Measurements from ENCODE around the gene GREB1L. TPM values are rescaled to one million over a fixed set of nuclear protein-coding genes. Genes with fewer than 3 reads are reported as not detected.

Gene GREB1L
- total and polyA plus RNA-seq, 12 donors: 0.39 to 4.9 (median 1.3) TPM

- TF ChIP-seq POLR2A (IDR thresholded peaks at IDR 0.05) (no peak), CTCF (IDR thresholded peaks at IDR 0.05) (no peak)
- Histone ChIP-seq H3K27ac (no peak overlapping the region), H3K4me1 (replicated peaks in 1 of 2) (no peaks in the 10 kb centered on the region), H3K4me3 (no peak overlapping the region), H3K36me3 (replicated peaks in 1 of 2) (no peaks in the 10 kb centered on the region), H3K9me3 (replicated peaks in 1 of 3) (no peaks in the 10 kb centered on the region), H3K27me3 (no peaks in the 10 kb centered on the region)
- intact Hi-C loops (cut with DNase I): loop anchor here (5.0 to 10.0 kb wide), 2 partner anchors 73 to 251 kb away; no protein-coding TSS in a partner anchor
- DNase-seq: no peak
Observed at GRCh38 chr18:21448299-21448698, 206.3 kb downstream of the GREB1L start.

GRCh38 chr18:21449367-21450290 is 207.6 kb downstream of the GREB1L start:
- 73 to 82% (median 76%) methylated on average over 5 of the region's 5 CpGs for WGBS, 4 donors
- intact Hi-C loops (cut with DNase I): loop anchor here (5.0 to 10.0 kb wide), 2 partner anchors 75 to 252 kb away; no protein-coding TSS in a partner anchor

GRCh38 chr18:21450503-21450902 is 208.5 kb downstream of the GREB1L start:
- DNase-seq: no peak
- Histone ChIP-seq H3K4me1 (replicated peaks in 1 of 2) (no peaks in the 10 kb centered on the region), H3K36me3 (replicated peaks in 1 of 2) (no peaks in the 10 kb centered on the region), H3K9me3 (replicated peaks in 1 of 3) (no peaks in the 10 kb centered on the region), H3K27me3 (no peaks in the 10 kb centered on the region), H3K27ac (no peak overlapping the region), H3K4me3 (no peak overlapping the region)
- no peak for TF ChIP-seq POLR2A (IDR thresholded peaks at IDR 0.05)
- TF ChIP-seq CTCF (IDR thresholded peaks at IDR 0.05): no peak
- intact Hi-C loops (cut with DNase I): no loop called here
- WGBS, 4 donors: 49 to 62% (median 55%) methylated on average over 2 of the region's 2 CpGs

More at GRCh38 chr18:21449367-21450290, 207.6 kb downstream of the GREB1L start:
- Histone ChIP-seq H3K36me3 (replicated peaks in 1 of 2) (no peaks in the 10 kb centered on the region), H3K4me1 (replicated peaks in 1 of 2) (no peaks in the 10 kb centered on the region), H3K9me3 (replicated peaks in 1 of 3) (no peaks in the 10 kb centered on the region), H3K27ac (no peak overlapping the region), H3K4me3 (no peak overlapping the region), H3K27me3 (no peaks in the 10 kb centered on the region)
- no peak for DNase-seq
- no peak for TF ChIP-seq CTCF (IDR thresholded peaks at IDR 0.05)
- TF ChIP-seq POLR2A (IDR thresholded peaks at IDR 0.05): no peak

GRCh38 chr18:21450913-21451312 is 208.9 kb downstream of the GREB1L start:
- intact Hi-C loops (cut with DNase I): no loop called here
- H3K27ac ChIP-seq: no peak overlapping the region
- TF ChIP-seq POLR2A (IDR thresholded peaks at IDR 0.05): no peak
- no peak for TF ChIP-seq CTCF (IDR thresholded peaks at IDR 0.05)
- no peaks in the 10 kb centered on the region for H3K36me3 ChIP-seq (replicated peaks in 1 of 2)
- no peak overlapping the region for H3K4me3 ChIP-seq
- no peaks in the 10 kb centered on the region for H3K4me1 ChIP-seq (replicated peaks in 1 of 2)
- H3K27me3 ChIP-seq: no peaks in the 10 kb centered on the region
- 53 to 65% (median 59%) methylated on average over 1 of the region's 1 CpG for WGBS, 4 donors
- H3K9me3 ChIP-seq (replicated peaks in 1 of 3): no peaks in the 10 kb centered on the region
- DNase-seq: no peak

Data from adrenal gland (tissue), 12 donors.